ENCODE data around the gene RIPK1.

DNA sequence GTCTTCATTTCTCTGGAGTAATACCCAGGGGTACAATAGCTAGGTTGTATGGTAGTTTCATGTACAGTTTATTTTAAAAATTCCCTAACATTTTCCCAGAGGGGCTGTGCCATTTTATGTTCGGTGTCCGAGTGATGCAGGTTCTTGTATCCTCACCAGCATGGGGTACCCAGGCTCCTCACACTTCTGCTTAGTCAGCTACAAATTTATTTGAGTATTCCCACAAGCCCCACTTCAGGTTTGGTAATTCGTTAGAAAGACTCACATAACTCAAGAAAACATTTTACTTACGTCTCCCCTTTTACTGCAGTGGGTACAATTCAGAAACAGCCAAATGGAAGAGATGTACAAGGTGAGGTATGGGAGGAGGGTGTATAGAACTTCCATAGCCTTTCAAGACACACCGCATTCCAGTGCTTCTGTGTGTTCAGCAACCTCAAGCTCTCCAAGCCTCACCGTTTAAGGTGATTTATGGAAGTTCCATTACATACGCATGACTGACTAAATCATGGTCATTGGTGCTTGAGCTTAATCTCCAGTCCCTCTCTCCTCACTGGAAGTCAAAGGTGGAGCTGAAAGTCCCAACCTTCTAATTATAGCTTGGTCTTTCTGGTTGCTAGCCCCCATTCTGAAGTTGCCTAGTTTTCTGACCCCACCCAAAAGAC is 18.1 kb downstream of the RIPK1 start:
- TF ChIP-seq GATA2 (IDR thresholded peaks at IDR 0.05; ENCODE audit: low read depth, low read length) (no peak), GATA3 (IDR thresholded peaks at IDR 0.05; ENCODE audit: low read depth, low read length) (no peak)
